CD4-positive, alpha-beta T cell (primary cell): Measurements from ENCODE around the gene MTSS2. TPM values are rescaled to one million over a fixed set of nuclear protein-coding genes. Genes with fewer than 3 reads are reported as not detected.

Experiments
- ATAC-seq: fragments of 200-7000 bp; cut with Tn5 transposase; one replicate; pipeline ENCODE4 v1.10.0; 2022; ENCODE audit warnings: mild to moderate bottlenecking; ENCODE audit not compliant: poor library complexity
- CTCF ChIA-PET: fragments of 350-600 bp; sonication (Branson Sonifier 250); formaldehyde crosslinking; loops from one replicate; lab custom pipeline; 2021; ENCODE audit warnings: antibody characterized with exemption, inconsistent platforms; lab: Charles Lee
- POLR2A ChIA-PET: fragments of 350-600 bp; sonication (Branson Sonifier 250); formaldehyde crosslinking; loops from one replicate; lab custom pipeline; 2021; ENCODE audit warnings: antibody characterized with exemption, inconsistent platforms; lab: Charles Lee
- DNase-seq, 14 experiments: peaks; one replicate each; pipeline ENCODE4 v3.0.0-alpha.2; 2013 to 2020; ENCODE audit warnings: mixed read lengths in 2 of 14
- H3K27ac ChIP-seq, 2 donors: one replicate each; pipeline versions ENCODE4 v1.5.1 to v1.7.0; 2013; ENCODE audit warnings: low read length in 2 of 2, low read depth in 1 of 2, mild to moderate bottlenecking in 1 of 2
- H3K27me3 ChIP-seq, 2 experiments: 1 replicate in 1 of 2; 2 replicates in 1 of 2; pipeline versions ENCODE4 v1.6.1 to v1.7.0; 2013; ENCODE audit warnings: low read length in 2 of 2, control low read depth in 1 of 2, mild to moderate bottlenecking in 1 of 2, moderate library complexity in 1 of 2; ENCODE audit not compliant: insufficient read depth in 2 of 2, control insufficient read depth in 1 of 2
- H3K36me3 ChIP-seq: one replicate; pipeline ENCODE4 v1.6.1; 2013; ENCODE audit warnings: low read length, control low read depth; ENCODE audit not compliant: insufficient read depth
- H3K4me1 ChIP-seq: one replicate; pipeline ENCODE4 v1.6.1; 2013; ENCODE audit warnings: low read length, control low read depth; ENCODE audit not compliant: insufficient read depth
- H3K4me3 ChIP-seq: one replicate; pipeline ENCODE4 v1.5.1; 2013; ENCODE audit warnings: mild to moderate bottlenecking, low read length, moderate library complexity
- H3K9me3 ChIP-seq, 2 experiments: 1 replicate in 1 of 2; 2 replicates in 1 of 2; pipeline versions ENCODE4 v1.6.1 to v1.7.0; 2013; ENCODE audit warnings: low read length in 2 of 2, mild to moderate bottlenecking in 2 of 2, control low read depth in 1 of 2, moderate library complexity in 1 of 2; ENCODE audit not compliant: control insufficient read depth in 1 of 2, insufficient read depth in 1 of 2
- H3K27ac Mint-ChIP-seq: one replicate; pipeline ENCODE4 v1.8.0; 2020; ENCODE audit warnings: mixed read lengths
- H3K27me3 Mint-ChIP-seq: one replicate; pipeline ENCODE4 v1.8.0; 2021; ENCODE audit warnings: mixed read lengths
- H3K36me3 Mint-ChIP-seq: one replicate; pipeline ENCODE4 v1.8.0; 2021; ENCODE audit warnings: low read depth, mixed read lengths
- H3K4me1 Mint-ChIP-seq: one replicate; pipeline ENCODE4 v1.8.0; 2021; ENCODE audit warnings: low read depth, mixed read lengths
- H3K4me3 Mint-ChIP-seq: one replicate; pipeline ENCODE4 v1.8.0; 2020; ENCODE audit warnings: mild to moderate bottlenecking, mixed read lengths
- H3K9me3 Mint-ChIP-seq: one replicate; pipeline ENCODE4 v1.8.0; 2020; ENCODE audit warnings: mixed read lengths
- CTCF ChIP-seq: fragments of 200-600 bp; IDR thresholded peaks from one replicate; pipeline ENCODE4 v1.8.0; 2022; ENCODE audit warnings: antibody characterized with exemption, mild to moderate bottlenecking
- intact Hi-C, 2 experiments: fragments of 100-400 bp; cut with DNase I in 1 of 2; cut with micrococcal nuclease in 1 of 2; formaldehyde crosslinking; loops; one replicate each; pipeline versions ENCODE4 v1.15.1 to v1.9.0; 2023 to 2025; cut with DNase I, micrococcal nuclease
- total RNA-seq, 174 experiments: library from RNA in 2 of 174; stranded (reverse) in 2 of 174; gene quantifications; one replicate each; pipeline ENCODE4 v1.2.3 and lab custom pipeline; 2021 to 2026

Gene MTSS2
- total RNA-seq, 2 experiments from 2014 or later = 15.4 to 16.4 TPM

DNA sequence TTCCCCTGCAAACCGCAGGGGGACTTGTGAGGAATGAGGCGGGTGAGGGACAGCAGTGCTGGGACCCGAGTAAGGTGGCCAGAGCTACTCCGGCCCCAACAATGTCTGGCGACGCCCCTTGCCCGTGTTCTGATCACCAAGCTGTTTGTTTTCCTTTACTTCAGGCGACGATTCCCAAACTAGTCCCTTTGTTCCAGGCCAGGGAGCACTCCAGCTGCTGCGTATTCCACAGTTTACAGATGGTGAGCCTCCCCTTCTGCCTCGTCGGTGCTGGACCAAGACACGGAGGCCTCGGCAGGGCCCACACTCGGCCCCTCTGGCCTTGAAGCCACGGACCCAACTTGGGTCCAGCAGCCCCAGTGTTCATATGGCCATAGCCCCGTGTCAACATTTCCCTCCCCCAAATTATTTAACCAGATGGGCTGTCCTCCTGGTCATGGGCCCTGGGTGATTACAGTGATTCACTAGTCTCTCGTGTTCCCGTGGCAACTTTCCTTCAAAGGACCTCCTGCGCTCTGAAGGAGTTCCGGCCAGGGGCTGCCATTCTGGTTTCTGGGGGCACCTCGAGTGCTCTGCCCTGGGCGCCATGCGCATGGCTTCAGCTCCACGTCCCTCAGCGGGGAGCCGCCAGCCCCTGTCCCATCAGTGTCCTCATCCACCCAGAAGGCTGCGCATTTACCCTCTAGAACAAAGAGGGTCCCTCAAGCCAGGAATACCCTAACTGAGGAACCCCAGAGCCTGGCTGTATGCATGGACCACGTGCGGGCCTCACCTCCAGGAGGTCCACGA, 24.8 kb upstream of the MTSS2 start:
- H3K4me1 ChIP-seq = no peaks in the 10 kb centered on the region
- no peaks in the 10 kb centered on the region for H3K9me3 ChIP-seq
- no peak for TF ChIP-seq CTCF
- Mint-ChIP-seq H3K9me3 (no peaks in the 10 kb centered on the region), H3K36me3 (peaks cover 16% of the 10 kb centered on the region), H3K4me3 (no peak overlapping the region), H3K27ac (no peak overlapping the region), H3K27me3 (no peaks in the 10 kb centered on the region), H3K4me1 (peaks cover 4% of the 10 kb centered on the region)
- no peak for DNase-seq
- ATAC-seq = no peak
- intact Hi-C loops = no loop called here
- H3K4me3 ChIP-seq = no peak overlapping the region
- ChIA-PET POLR2A (no interaction called here), CTCF (no interaction called here)
- no peak overlapping the region for H3K27ac ChIP-seq
- no peaks in the 10 kb centered on the region for H3K27me3 ChIP-seq
- peaks cover 14% of the 10 kb centered on the region for H3K36me3 ChIP-seq

DNA sequence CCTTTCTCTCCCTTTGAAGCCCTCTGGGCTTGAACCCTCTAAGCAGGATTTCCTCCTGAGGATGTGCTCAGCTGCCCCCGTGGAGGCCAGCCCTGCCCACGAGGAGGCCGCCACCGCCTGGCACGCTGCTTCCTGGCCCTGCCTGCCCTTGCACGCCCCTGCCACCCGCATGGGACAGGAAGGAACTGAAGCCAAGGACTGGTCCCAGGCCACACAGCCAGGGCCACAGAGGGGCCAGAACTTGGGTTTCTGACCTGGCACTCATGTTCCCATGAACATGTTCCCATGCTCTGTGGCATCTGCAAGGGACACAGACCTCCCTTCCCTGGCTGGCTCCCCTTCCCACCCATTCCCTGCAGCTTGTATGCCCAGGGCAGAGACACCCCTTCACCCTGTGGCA, 24.1 kb upstream of the MTSS2 start:
- CTCF ChIA-PET = no interaction called here
- TF ChIP-seq CTCF = no peak
- Histone ChIP-seq H3K4me1 (no peaks in the 10 kb centered on the region), H3K9me3 (no peaks in the 10 kb centered on the region), H3K4me3 (no peak overlapping the region), H3K27ac (no peak overlapping the region), H3K27me3 (no peaks in the 10 kb centered on the region), H3K36me3 (peaks cover 14% of the 10 kb centered on the region)
- Mint-ChIP-seq H3K4me3 (no peak overlapping the region), H3K36me3 (peaks cover 16% of the 10 kb centered on the region), H3K4me1 (peaks cover 4% of the 10 kb centered on the region), H3K27ac (no peak overlapping the region), H3K9me3 (no peaks in the 10 kb centered on the region), H3K27me3 (no peaks in the 10 kb centered on the region)
- ATAC-seq (no peak), DNase-seq (no peak)
- POLR2A ChIA-PET = no interaction called here
- intact Hi-C loops = no loop called here

DNA sequence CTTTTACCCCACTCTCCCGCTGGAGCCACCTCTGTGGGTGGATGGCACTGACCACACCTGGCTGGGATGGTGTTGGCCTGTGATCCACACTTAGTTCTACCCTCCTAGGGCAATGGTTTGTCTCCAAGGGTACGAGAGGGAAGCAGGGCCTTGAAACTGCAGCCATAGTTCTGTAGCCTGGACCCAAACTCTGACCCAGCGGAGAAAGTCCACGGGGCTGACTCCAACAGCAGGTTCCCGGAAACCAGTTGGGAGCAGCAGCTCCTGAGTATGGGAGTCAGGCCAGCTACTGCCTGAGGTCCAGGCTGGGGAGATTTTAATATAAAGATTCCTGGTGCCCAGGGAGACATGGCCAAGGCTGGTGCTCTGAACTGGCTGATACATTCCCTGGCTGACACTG, 23.6 kb upstream of the MTSS2 start:
- Mint-ChIP-seq H3K4me3 (no peak overlapping the region), H3K9me3 (no peaks in the 10 kb centered on the region), H3K27ac (no peak overlapping the region), H3K36me3 (peaks cover 16% of the 10 kb centered on the region), H3K27me3 (no peaks in the 10 kb centered on the region), H3K4me1 (peaks cover 4% of the 10 kb centered on the region)
- ATAC-seq (no peak), DNase-seq (no peak)
- POLR2A ChIA-PET = no interaction called here
- H3K27me3 ChIP-seq = no peaks in the 10 kb centered on the region
- no peaks in the 10 kb centered on the region for H3K9me3 ChIP-seq
- TF ChIP-seq CTCF = no peak
- CTCF ChIA-PET = no interaction called here
- no peak overlapping the region for H3K4me3 ChIP-seq
- H3K4me1 ChIP-seq = no peaks in the 10 kb centered on the region
- H3K27ac ChIP-seq = no peak overlapping the region
- H3K36me3 ChIP-seq = peaks cover 14% of the 10 kb centered on the region
- intact Hi-C loops = no loop called here
